MCF 10A (cell line): Measurements from ENCODE around the gene WDR5. TPM values are rescaled to one million over a fixed set of nuclear protein-coding genes. Genes with fewer than 3 reads are reported as not detected.

Experiments used
- BruUV-seq: library from RNA; stranded (reverse); fragments of 400-500 nt; replicated peaks from 2 replicates; lab custom pipeline; 2021; lab: Mats Ljungman, UMichigan
- CTCF ChIA-PET: fragments of 300-600 bp; sonication (Branson Sonifier 250); formaldehyde crosslinking; extraction: SDS; loops from one replicate; lab custom pipeline; 2021; ENCODE audit warnings: antibody characterized with exemption, inconsistent platforms; lab: Yijun Ruan, JAX
- POLR2A ChIA-PET: fragments of 300-600, 350-650 bp; sonication (Branson Sonifier 250); formaldehyde crosslinking; extraction: SDS; loops from one replicate; lab custom pipeline; 2020; ENCODE audit warnings: antibody characterized with exemption, inconsistent platforms; lab: Yijun Ruan, JAX
- DNase-seq: peaks from one replicate; pipeline ENCODE4 v3.0.0-alpha.2; 2018; ENCODE audit not compliant: unreplicated experiment
- H3K27ac Mint-ChIP-seq: one replicate; pipeline ENCODE4 v1.8.0; 2022; ENCODE audit warnings: mild to moderate bottlenecking, low read depth, mixed read lengths; ENCODE audit not compliant: unreplicated experiment
- H3K27me3 Mint-ChIP-seq: one replicate; pipeline ENCODE4 v1.8.0; 2022; ENCODE audit warnings: mixed read lengths; ENCODE audit not compliant: insufficient read depth, unreplicated experiment
- H3K36me3 Mint-ChIP-seq: one replicate; pipeline ENCODE4 v1.8.0; 2022; ENCODE audit warnings: mild to moderate bottlenecking, moderate library complexity, mixed read lengths; ENCODE audit not compliant: insufficient read depth, unreplicated experiment
- H3K4me1 Mint-ChIP-seq: one replicate; pipeline ENCODE4 v1.8.0; 2022; ENCODE audit warnings: mixed read lengths; ENCODE audit not compliant: insufficient read depth, unreplicated experiment
- H3K4me3 Mint-ChIP-seq: one replicate; pipeline ENCODE4 v1.8.0; 2022; ENCODE audit warnings: mild to moderate bottlenecking, moderate library complexity, mixed read lengths; ENCODE audit not compliant: unreplicated experiment
- H3K9me3 Mint-ChIP-seq: one replicate; pipeline ENCODE4 v1.8.0; 2022; ENCODE audit warnings: mixed read lengths; ENCODE audit not compliant: unreplicated experiment
- intact Hi-C: fragments of 100-400 bp; cut with micrococcal nuclease; formaldehyde crosslinking; loops from 2 replicates; pipeline ENCODE4 v1.14.1; 2022
- total RNA-seq: library from RNA; stranded (reverse); gene quantifications from 2 replicates; pipeline ENCODE4 v1.2.3, GENCODE V29; 2022
- TF ChIP-seq, protein P1 (sequence below): fragments of 200-600 bp; IDR thresholded peaks from one replicate; pipeline ENCODE4 v1.8.0; 2022; ENCODE audit warnings: antibody characterized with exemption, mild to moderate bottlenecking; ENCODE audit not compliant: unreplicated experiment

WDR5 gene
- total RNA-seq, 1 experiment from 2014 or later, result 43.8 TPM

DNA sequence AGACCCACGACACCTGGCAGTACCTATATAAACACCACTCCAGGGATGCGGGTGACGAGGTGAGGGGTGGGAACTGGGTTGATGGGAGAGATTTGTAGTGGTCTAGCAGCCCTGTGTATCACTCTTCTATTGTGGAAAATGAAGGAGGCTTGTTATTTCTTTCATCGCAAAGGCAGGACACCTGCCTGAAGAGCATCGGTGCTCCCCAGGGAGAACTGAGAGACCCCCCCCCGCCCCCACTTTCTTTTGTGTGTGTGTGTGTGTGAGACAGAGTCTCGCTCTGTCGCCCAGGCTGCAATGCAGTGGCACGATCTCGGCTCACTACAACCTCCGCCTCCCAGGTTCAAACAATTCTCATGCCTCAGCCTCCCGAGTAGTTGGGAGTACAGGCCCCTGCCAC lies 8.3 kb upstream of the WDR5 start:
- Mint-ChIP-seq H3K4me3 (no peak overlapping the region), H3K4me1 (peaks cover 16% of the 10 kb centered on the region), H3K27ac (no peak overlapping the region), H3K9me3 (no peaks in the 10 kb centered on the region), H3K36me3 (peaks cover 3% of the 10 kb centered on the region), H3K27me3 (no peaks in the 10 kb centered on the region)
- POLR2A ChIA-PET, result no interaction called here
- intact Hi-C loops, result no loop called here
- BruUV-seq, result no TSS peak
- TF ChIP-seq, protein P1, sequence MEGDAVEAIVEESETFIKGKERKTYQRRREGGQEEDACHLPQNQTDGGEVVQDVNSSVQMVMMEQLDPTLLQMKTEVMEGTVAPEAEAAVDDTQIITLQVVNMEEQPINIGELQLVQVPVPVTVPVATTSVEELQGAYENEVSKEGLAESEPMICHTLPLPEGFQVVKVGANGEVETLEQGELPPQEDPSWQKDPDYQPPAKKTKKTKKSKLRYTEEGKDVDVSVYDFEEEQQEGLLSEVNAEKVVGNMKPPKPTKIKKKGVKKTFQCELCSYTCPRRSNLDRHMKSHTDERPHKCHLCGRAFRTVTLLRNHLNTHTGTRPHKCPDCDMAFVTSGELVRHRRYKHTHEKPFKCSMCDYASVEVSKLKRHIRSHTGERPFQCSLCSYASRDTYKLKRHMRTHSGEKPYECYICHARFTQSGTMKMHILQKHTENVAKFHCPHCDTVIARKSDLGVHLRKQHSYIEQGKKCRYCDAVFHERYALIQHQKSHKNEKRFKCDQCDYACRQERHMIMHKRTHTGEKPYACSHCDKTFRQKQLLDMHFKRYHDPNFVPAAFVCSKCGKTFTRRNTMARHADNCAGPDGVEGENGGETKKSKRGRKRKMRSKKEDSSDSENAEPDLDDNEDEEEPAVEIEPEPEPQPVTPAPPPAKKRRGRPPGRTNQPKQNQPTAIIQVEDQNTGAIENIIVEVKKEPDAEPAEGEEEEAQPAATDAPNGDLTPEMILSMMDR, result no peak
- CTCF ChIA-PET, result interaction anchor here (0.6 kb wide), 1 partner anchor 633 kb away, joined by 4 read pairs; no protein-coding TSS in a partner anchor
- no peak for DNase-seq

DNA sequence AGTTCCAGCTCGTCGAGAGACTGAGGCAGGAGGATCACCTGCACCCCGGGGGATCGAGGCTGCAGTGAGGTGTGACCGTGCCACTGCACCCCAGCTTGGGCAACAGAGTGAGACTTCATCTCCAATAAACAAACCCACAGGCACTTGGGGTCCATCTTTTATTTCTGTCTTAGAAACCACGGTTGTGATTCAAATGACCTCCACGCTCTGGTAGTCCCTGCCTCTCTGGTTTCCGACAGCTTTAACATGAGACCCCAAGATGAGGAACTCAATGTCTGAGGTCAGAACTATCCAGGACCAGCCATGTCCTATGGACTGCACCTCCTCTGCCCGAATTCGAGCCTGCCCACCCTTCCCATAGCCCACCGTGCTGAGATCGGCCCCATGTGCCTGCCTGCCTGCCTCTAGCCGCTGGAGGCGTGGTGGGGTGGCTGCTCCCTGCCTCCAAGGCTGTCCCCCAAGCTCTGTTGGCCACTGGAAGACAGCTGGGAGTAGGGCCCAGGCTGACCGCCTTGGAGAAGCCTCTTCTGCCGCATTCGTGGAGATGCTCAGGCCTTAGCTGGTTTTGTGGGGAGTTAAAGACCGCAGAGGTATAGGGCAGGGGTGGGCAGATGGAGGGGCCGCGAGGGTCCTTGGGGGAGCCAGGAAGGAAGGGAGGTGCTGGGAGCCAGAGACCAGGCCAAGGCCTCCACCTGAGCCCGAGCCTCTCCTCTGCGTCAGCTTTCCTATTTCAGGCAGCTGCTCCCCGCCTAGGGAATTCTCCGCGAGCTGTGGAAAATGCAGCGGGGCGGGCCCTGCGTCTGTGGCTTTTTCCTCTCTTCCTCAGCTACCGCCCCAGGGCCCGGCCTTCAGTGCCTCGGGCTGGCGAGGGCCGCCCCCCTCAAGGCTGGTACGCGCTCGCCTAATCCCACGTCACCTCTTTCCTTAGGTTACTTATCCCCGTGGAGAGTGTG lies 6.9 kb upstream of the WDR5 start:
- no peak overlapping the region for H3K4me3 Mint-ChIP-seq
- DNase-seq, result no peak
- no TSS peak for BruUV-seq
- ChIA-PET POLR2A (interaction anchor here (0.6 kb wide), 1 partner anchor 28 kb away, joined by 3 read pairs; no protein-coding TSS in a partner anchor), CTCF (interaction anchor here (0.6 kb wide), 2 partner anchors 65 to 562 kb away, joined by 3 to 4 read pairs; no protein-coding TSS in a partner anchor)
- H3K27me3 Mint-ChIP-seq, result no peaks in the 10 kb centered on the region
- TF ChIP-seq, protein P1, result no peak
- peaks cover 11% of the 10 kb centered on the region for H3K4me1 Mint-ChIP-seq
- H3K27ac Mint-ChIP-seq, result no peak overlapping the region
- no peaks in the 10 kb centered on the region for H3K9me3 Mint-ChIP-seq
- intact Hi-C loops, result no loop called here
- peaks cover 4% of the 10 kb centered on the region for H3K36me3 Mint-ChIP-seq

DNA sequence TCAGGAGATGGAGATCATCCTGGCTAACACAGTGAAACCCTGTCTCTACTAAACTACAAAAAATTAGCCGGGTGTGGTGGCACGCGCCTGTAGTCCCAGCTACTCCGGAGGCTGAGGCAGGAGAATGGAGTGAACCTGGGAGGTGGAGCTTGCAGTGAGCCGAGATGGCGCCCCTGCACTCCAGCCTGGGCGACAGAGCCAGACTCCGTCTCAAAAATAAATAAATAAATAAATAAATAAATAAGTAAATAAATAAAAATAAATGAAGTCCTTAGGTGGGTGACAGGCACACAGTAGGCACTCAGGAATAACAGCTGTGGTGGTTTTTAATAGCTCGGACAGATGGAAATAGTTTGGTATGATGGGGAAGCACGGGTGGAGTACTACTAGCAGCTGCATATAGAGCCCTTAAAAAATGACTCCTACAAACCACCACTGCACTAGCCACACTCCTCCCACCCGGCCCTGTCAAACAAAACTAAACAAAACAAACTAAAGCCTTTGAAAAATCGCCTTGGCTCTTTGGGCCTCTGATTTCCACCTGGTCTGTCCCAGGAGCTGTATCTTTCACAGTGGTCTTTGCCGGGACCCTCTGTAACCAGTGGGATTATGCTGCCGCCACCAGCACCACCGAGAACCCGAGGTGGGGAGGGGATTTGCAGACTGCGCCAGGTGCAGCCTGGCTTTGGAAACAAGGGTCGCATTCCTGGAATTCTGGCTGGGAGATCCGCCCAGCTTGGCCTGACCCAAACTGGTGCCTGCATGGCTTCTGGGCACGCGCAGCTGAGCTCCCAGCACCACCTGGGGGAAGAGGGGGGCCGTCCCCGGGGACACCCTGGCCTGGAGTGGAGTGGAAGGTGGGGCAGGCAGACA lies 5.1 kb upstream of the WDR5 start:
- BruUV-seq, result no TSS peak
- ChIA-PET CTCF (interaction anchor here (0.6 to 0.7 kb wide), 3 partner anchors 24 to 272 kb away, joined by 3 to 4 read pairs (median 4); no protein-coding TSS in a partner anchor), POLR2A (interaction anchor here (0.6 to 1.2 kb wide), 6 partner anchors 8 to 1256 kb away, joined by 3 to 7 read pairs (median 3); partner anchors contain the start of gene RNU6ATAC)
- DNase-seq, result no peak
- H3K9me3 Mint-ChIP-seq, result no peaks in the 10 kb centered on the region
- H3K27ac Mint-ChIP-seq, result peak overlapping the region; percentile 79
- peaks cover 19% of the 10 kb centered on the region for H3K4me1 Mint-ChIP-seq
- TF ChIP-seq, protein P1, result no peak
- no peak overlapping the region for H3K4me3 Mint-ChIP-seq
- peaks cover 4% of the 10 kb centered on the region for H3K36me3 Mint-ChIP-seq
- H3K27me3 Mint-ChIP-seq, result no peaks in the 10 kb centered on the region
- intact Hi-C loops, result no loop called here
